IMR-90 (cell line): ENCODE data around the gene FRZB. TPM values are rescaled to one million over a fixed set of nuclear protein-coding genes. Genes with fewer than 3 reads are reported as not detected.

ENCODE experiments used
- ATAC-seq: fragments of 200-7000 bp; cut with Tn5 transposase; 2 replicates; pipeline ENCODE4 v1.9.1; 2020; ENCODE audit warnings: low read depth, mild to moderate bottlenecking, moderate library complexity
- BruUV-seq: library from RNA; stranded (reverse); fragments of 400-500 nt; replicated peaks from 2 replicates; lab custom pipeline; 2021; lab: Mats Ljungman, UMichigan
- CTCF ChIA-PET: fragments of 300-600 bp; formaldehyde crosslinking; extraction: SDS; loops from one replicate; lab custom pipeline; 2021; ENCODE audit warnings: antibody characterized with exemption; lab: Yijun Ruan, JAX
- POLR2A ChIA-PET: fragments of 300-600 bp; sonication (Branson Sonifier 250); formaldehyde crosslinking; loops from one replicate; lab custom pipeline; 2022; ENCODE audit warnings: antibody characterized with exemption; ENCODE audit not compliant: unreplicated experiment; lab: Charles Lee
- DNase-seq: peaks from one replicate; pipeline ENCODE4 v3.0.0; 2013
- H2AFZ ChIP-seq: replicated peaks from 2 replicates; pipeline ENCODE3; 2013; ENCODE audit warnings: low read length, mild to moderate bottlenecking; ENCODE audit not compliant: poor library complexity
- H2AK5ac ChIP-seq: 2 replicates; pipeline ENCODE4 v1.6.1; 2013; ENCODE audit warnings: low read depth, low read length, inconsistent platforms
- H2AK9ac ChIP-seq: replicated peaks from 2 replicates; pipeline ENCODE3; 2013; ENCODE audit warnings: mild to moderate bottlenecking, low read depth, low read length, moderate library complexity; ENCODE audit not compliant: poor library complexity
- H2BK120ac ChIP-seq: 2 replicates; pipeline ENCODE4 v1.6.1; 2013; ENCODE audit warnings: low read depth, low read length, inconsistent platforms
- H2BK15ac ChIP-seq: 3 replicates; pipeline ENCODE4 v1.6.1; 2013; ENCODE audit warnings: low read depth, low read length, inconsistent platforms
- H2BK20ac ChIP-seq: 2 replicates; pipeline ENCODE4 v1.6.1; 2013; ENCODE audit warnings: low read depth, mild to moderate bottlenecking, inconsistent platforms, low read length, moderate library complexity
- H2BK5ac ChIP-seq: 2 replicates; pipeline ENCODE4 v1.6.1; 2013; ENCODE audit warnings: mild to moderate bottlenecking, low read depth, low read length, inconsistent platforms; ENCODE audit not compliant: poor library complexity, severe bottlenecking
- H3K14ac ChIP-seq: replicated peaks from 2 replicates; pipeline ENCODE4 v1.6.1; 2013; ENCODE audit warnings: low read depth, low read length, inconsistent platforms
- H3K18ac ChIP-seq: 2 replicates; pipeline ENCODE4 v1.6.1; 2013; ENCODE audit warnings: low read depth, low read length, control low read depth
- H3K23ac ChIP-seq: 2 replicates; pipeline ENCODE4 v1.6.1; 2013; ENCODE audit warnings: low read depth, low read length, inconsistent platforms
- H3K27ac ChIP-seq: 2 replicates; pipeline ENCODE4 v1.5.1; 2013; ENCODE audit warnings: mild to moderate bottlenecking, control low read depth, low read length; ENCODE audit not compliant: insufficient read depth
- H3K27me3 ChIP-seq: 2 replicates; pipeline ENCODE4 v1.6.1; 2013; ENCODE audit warnings: low read length; ENCODE audit not compliant: control insufficient read depth, insufficient read depth
- H3K36me3 ChIP-seq: 2 replicates; pipeline ENCODE4 v1.6.1; 2013; ENCODE audit warnings: low read length, mixed read lengths; ENCODE audit not compliant: control insufficient read depth, insufficient read depth
- H3K4ac ChIP-seq: 2 replicates; pipeline ENCODE4 v1.6.1; 2013; ENCODE audit warnings: low read depth, low read length, inconsistent platforms
- H3K4me1 ChIP-seq: 2 replicates; pipeline ENCODE4 v1.6.1; 2013; ENCODE audit warnings: low read length, mixed read lengths; ENCODE audit not compliant: control insufficient read depth, insufficient read depth
- H3K4me2 ChIP-seq: 2 replicates; pipeline ENCODE4 v1.6.1; 2013; ENCODE audit warnings: low read depth, mild to moderate bottlenecking, control low read depth, low read length, moderate library complexity
- H3K4me3 ChIP-seq: 2 replicates; pipeline ENCODE4 v1.5.1; 2013; ENCODE audit warnings: low read depth, mild to moderate bottlenecking, control low read depth, low read length, moderate library complexity; ENCODE audit not compliant: insufficient read depth
- H3K56ac ChIP-seq: 2 replicates; pipeline ENCODE4 v1.6.1; 2013; ENCODE audit warnings: low read length, inconsistent platforms; ENCODE audit not compliant: insufficient read depth; ENCODE audit errors: extremely low read depth
- H3K79me1 ChIP-seq, 2 experiments: 2 replicates each; pipeline ENCODE4 v1.6.1; 2013; ENCODE audit warnings: low read length in 2 of 2, inconsistent platforms in 1 of 2, low read depth in 1 of 2
- H3K9ac ChIP-seq: 2 replicates; pipeline ENCODE4 v1.6.1; 2013; ENCODE audit warnings: low read depth, low read length, control low read depth
- H3K9me1 ChIP-seq: 2 replicates; pipeline ENCODE4 v1.6.1; 2013; ENCODE audit warnings: low read length, inconsistent platforms; ENCODE audit not compliant: insufficient read depth
- H3K9me3 ChIP-seq: 2 replicates; pipeline ENCODE4 v1.6.1; 2013; ENCODE audit warnings: low read length; ENCODE audit not compliant: control insufficient read depth, insufficient read depth
- H4K20me1 ChIP-seq: 2 replicates; pipeline ENCODE4 v1.6.1; 2013; ENCODE audit warnings: low read length, inconsistent platforms; ENCODE audit not compliant: insufficient read depth
- H4K5ac ChIP-seq: 2 replicates; pipeline ENCODE4 v1.6.1; 2013; ENCODE audit warnings: mild to moderate bottlenecking, low read depth, low read length, control low read depth
- H4K8ac ChIP-seq, 2 experiments: 2 replicates each; pipeline ENCODE4 v1.6.1; 2013; ENCODE audit warnings: low read depth in 2 of 2, low read length in 2 of 2, control low read depth in 1 of 2, inconsistent platforms in 1 of 2
- H4K91ac ChIP-seq: 2 replicates; pipeline ENCODE4 v1.6.1; 2013; ENCODE audit warnings: low read depth, low read length, inconsistent platforms; ENCODE audit not compliant: insufficient read depth
- BHLHE40 ChIP-seq: fragments of 150-350 bp; IDR thresholded peaks from 2 replicates; pipeline ENCODE4 v1.6.1; 2016; ENCODE audit warnings: mild to moderate bottlenecking, low read depth, low read length
- CEBPB ChIP-seq: IDR thresholded peaks from 2 replicates; pipeline ENCODE4 v1.6.1; 2012; ENCODE audit warnings: low read depth, low read length, improper control_type of control experiment
- CHD1 ChIP-seq: IDR thresholded peaks from 2 replicates; pipeline ENCODE4 v1.6.1; 2012; ENCODE audit warnings: low read depth, low read length, improper control_type of control experiment
- FOS ChIP-seq: fragments of 150-350 bp; IDR thresholded peaks from 2 replicates; pipeline ENCODE4 v1.6.1; 2016; ENCODE audit warnings: low read depth, low read length
- MAFK ChIP-seq: IDR thresholded peaks from 2 replicates; pipeline ENCODE4 v1.6.1; 2012; ENCODE audit warnings: low read depth, low read length, improper control_type of control experiment
- MAZ ChIP-seq: IDR thresholded peaks from 2 replicates; pipeline ENCODE4 v1.6.1; 2012; ENCODE audit warnings: low read depth, mild to moderate bottlenecking, low read length, improper control_type of control experiment, moderate library complexity, borderline replicate concordance
- MXI1 ChIP-seq: IDR thresholded peaks from 2 replicates; pipeline ENCODE4 v1.6.1; 2012; ENCODE audit warnings: low read depth, mild to moderate bottlenecking, low read length, moderate library complexity, borderline replicate concordance
- NFE2L2 ChIP-seq: fragments of 150-350 bp; IDR thresholded peaks from 2 replicates; pipeline ENCODE4 v1.6.1; 2016; ENCODE audit warnings: low read depth, mild to moderate bottlenecking, low read length
- POLR2A ChIP-seq: IDR thresholded peaks from 2 replicates; pipeline ENCODE4 v1.6.1; 2012; ENCODE audit warnings: mild to moderate bottlenecking, low read depth, low read length
- RAD21 ChIP-seq: IDR thresholded peaks from 2 replicates; pipeline ENCODE4 v1.6.1; 2012; ENCODE audit warnings: low read length, improper control_type of control experiment
- RCOR1 ChIP-seq: IDR thresholded peaks from 2 replicates; pipeline ENCODE4 v1.6.1; 2012; ENCODE audit warnings: mild to moderate bottlenecking, low read length, improper control_type of control experiment; ENCODE audit not compliant: insufficient replicate concordance
- RFX5 ChIP-seq: IDR thresholded peaks from 2 replicates; pipeline ENCODE4 v1.8.0; 2012; ENCODE audit warnings: low read depth, mild to moderate bottlenecking, low read length, moderate library complexity
- SMC3 ChIP-seq: fragments of 150-350 bp; IDR thresholded peaks from 2 replicates; pipeline ENCODE4 v1.6.1; 2016; ENCODE audit warnings: low read depth, mild to moderate bottlenecking, antibody characterized with exemption, low read length, moderate library complexity
- WGBS, 2 experiments: methylation state at CpG; one replicate each; pipeline versions ENCODE4 v1.1.5 to v1.1.7; 2013; ENCODE audit warnings: missing lambda C conversion rate in 2 of 2; ENCODE audit not compliant: insufficient read length in 1 of 2; ENCODE audit errors: extremely low coverage in 2 of 2; 5-methylcytosine and 5-hydroxymethylcytosine counted together
- dilution Hi-C: fragments of 300-500 bp; cut with HindIII; formaldehyde crosslinking; loops from one replicate; pipeline ENCODE4 v1.14.3; 2018; ENCODE audit warnings: low sequenced_read_pairs; ENCODE audit not compliant: unreplicated experiment
- in situ Hi-C: fragments of 300-500 bp; cut with MboI; formaldehyde crosslinking; loops from 3 replicates; pipeline ENCODE4 v1.14.3; 2019; ENCODE audit warnings: low sequenced_read_pairs, inconsistent platforms, mixed read lengths
- intact Hi-C: fragments of 100-400 bp; cut with micrococcal nuclease; formaldehyde crosslinking; loops from 2 replicates; pipeline ENCODE4 v1.10.0; 2022
- polyA plus RNA-seq, 3 experiments: library from polyadenylated mRNA; depleted of rRNA; stranded (reverse); fragments of >200 nt; gene quantifications; 2 replicates each; pipeline ENCODE4 v1.2.3, GENCODE V29; 2012; ENCODE audit warnings: low replicate concordance in 1 of 3
- total RNA-seq: library from RNA; depleted of rRNA; stranded (reverse); fragments of >200 nt; gene quantifications from 2 replicates; pipeline ENCODE4 v1.2.3, GENCODE V29; 2012
- TF ChIP-seq, protein P1 (sequence below): fragments of 150-350 bp; IDR thresholded peaks from 2 replicates; pipeline ENCODE4 v1.6.1; 2016; ENCODE audit warnings: low read depth, mild to moderate bottlenecking, low read length, moderate library complexity, borderline replicate concordance
- TF ChIP-seq, protein P2 (sequence below): conservative IDR thresholded peaks from 2 replicates; pipeline ENCODE4 v1.5.1; 2012; ENCODE audit warnings: mild to moderate bottlenecking, low read depth, low read length, improper control_type of control experiment
- TF ChIP-seq, protein P3 (sequence below): fragments of 150-350 bp; IDR thresholded peaks from 2 replicates; pipeline ENCODE4 v1.6.1; 2017; ENCODE audit warnings: mild to moderate bottlenecking, antibody characterized with exemption, low read length, low read depth

The FRZB gene
- total and polyA plus RNA-seq, 2 of the 4 experiments (the other 2 are of a cell fraction) = 0.18 to 1.2 TPM

DNA sequence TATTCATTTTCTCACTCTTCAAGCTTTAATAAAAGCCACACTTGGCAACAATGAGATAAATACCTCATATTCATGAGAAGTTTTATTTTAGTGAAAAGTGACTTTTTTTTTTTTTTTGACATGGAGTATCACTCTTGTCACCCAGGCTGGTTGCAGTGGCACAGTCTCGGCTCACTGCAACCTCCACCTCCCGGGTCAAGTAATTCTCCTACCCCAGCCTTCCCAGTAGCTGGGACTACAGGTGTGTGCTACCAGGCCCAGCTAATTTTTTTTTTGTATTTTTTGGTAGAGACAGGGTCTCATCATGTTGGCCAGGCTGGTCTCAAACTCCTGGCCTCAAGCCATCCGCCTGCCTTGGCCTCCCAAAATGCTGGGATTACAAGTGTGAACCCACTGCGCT, 47.0 kb downstream of the FRZB start:
- Histone ChIP-seq H3K4me2 (no peak overlapping the region), H2BK5ac (no peak overlapping the region), H3K9me1 (no peaks in the 10 kb centered on the region), H4K20me1 (no peaks in the 10 kb centered on the region), H2AFZ (no peak overlapping the region), H4K91ac (no peak overlapping the region), H2BK15ac (no peak overlapping the region), H3K18ac (no peak overlapping the region), H2AK5ac (no peak overlapping the region), H4K8ac (no peak overlapping the region), H3K36me3 (no peaks in the 10 kb centered on the region), H3K27ac (no peak overlapping the region), H2BK20ac (no peak overlapping the region), H3K9ac (no peak overlapping the region), H3K4me1 (no peaks in the 10 kb centered on the region), H3K23ac (no peak overlapping the region), H3K27me3 (peaks cover 5% of the 10 kb centered on the region), H4K5ac (no peak overlapping the region), H3K79me1 (no peaks in the 10 kb centered on the region), H3K4ac (no peak overlapping the region), H3K56ac (no peak overlapping the region), H3K14ac (no peak overlapping the region), H3K4me3 (no peak overlapping the region), H2AK9ac (no peak overlapping the region), H3K9me3 (no peaks in the 10 kb centered on the region), H2BK120ac (no peak overlapping the region)
- ChIA-PET POLR2A (no interaction called here), CTCF (no interaction called here)
- DNase-seq = no peak
- intact Hi-C loops (no loop called here), dilution Hi-C loops (no loop called here), in situ Hi-C loops (no loop called here)
- no CpG with 5 or more reads among the region's 4 CpGs for WGBS, 2 experiments
- BruUV-seq = no TSS peak
- TF ChIP-seq SMC3 (no peak), NFE2L2 (no peak), POLR2A (no peak), MAZ (no peak), CEBPB (no peak), MAFK (no peak), RFX5 (no peak), RAD21 (no peak), RCOR1 (no peak), MXI1 (no peak), BHLHE40 (no peak), CHD1 (no peak), FOS (no peak)
- TF ChIP-seq, protein P1, sequence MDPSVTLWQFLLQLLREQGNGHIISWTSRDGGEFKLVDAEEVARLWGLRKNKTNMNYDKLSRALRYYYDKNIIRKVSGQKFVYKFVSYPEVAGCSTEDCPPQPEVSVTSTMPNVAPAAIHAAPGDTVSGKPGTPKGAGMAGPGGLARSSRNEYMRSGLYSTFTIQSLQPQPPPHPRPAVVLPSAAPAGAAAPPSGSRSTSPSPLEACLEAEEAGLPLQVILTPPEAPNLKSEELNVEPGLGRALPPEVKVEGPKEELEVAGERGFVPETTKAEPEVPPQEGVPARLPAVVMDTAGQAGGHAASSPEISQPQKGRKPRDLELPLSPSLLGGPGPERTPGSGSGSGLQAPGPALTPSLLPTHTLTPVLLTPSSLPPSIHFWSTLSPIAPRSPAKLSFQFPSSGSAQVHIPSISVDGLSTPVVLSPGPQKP = no peak
- TF ChIP-seq, protein P2, sequence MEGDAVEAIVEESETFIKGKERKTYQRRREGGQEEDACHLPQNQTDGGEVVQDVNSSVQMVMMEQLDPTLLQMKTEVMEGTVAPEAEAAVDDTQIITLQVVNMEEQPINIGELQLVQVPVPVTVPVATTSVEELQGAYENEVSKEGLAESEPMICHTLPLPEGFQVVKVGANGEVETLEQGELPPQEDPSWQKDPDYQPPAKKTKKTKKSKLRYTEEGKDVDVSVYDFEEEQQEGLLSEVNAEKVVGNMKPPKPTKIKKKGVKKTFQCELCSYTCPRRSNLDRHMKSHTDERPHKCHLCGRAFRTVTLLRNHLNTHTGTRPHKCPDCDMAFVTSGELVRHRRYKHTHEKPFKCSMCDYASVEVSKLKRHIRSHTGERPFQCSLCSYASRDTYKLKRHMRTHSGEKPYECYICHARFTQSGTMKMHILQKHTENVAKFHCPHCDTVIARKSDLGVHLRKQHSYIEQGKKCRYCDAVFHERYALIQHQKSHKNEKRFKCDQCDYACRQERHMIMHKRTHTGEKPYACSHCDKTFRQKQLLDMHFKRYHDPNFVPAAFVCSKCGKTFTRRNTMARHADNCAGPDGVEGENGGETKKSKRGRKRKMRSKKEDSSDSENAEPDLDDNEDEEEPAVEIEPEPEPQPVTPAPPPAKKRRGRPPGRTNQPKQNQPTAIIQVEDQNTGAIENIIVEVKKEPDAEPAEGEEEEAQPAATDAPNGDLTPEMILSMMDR = no peak
- TF ChIP-seq, protein P3, sequence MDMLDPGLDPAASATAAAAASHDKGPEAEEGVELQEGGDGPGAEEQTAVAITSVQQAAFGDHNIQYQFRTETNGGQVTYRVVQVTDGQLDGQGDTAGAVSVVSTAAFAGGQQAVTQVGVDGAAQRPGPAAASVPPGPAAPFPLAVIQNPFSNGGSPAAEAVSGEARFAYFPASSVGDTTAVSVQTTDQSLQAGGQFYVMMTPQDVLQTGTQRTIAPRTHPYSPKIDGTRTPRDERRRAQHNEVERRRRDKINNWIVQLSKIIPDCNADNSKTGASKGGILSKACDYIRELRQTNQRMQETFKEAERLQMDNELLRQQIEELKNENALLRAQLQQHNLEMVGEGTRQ = no peak
- ATAC-seq = no peak
